Vagina (tissue), 2 donors: Measurements from ENCODE around the gene USP20. TPM values are rescaled to one million over a fixed set of nuclear protein-coding genes. Genes with fewer than 3 reads are reported as not detected.

Experiments used
- DNase-seq, 2 donors: peaks; one replicate each; pipeline ENCODE4 v3.0.0-alpha.2; 2017; ENCODE audit errors: extremely low spot score in 2 of 2
- H3K27ac ChIP-seq: fragments of 200-600 bp; sonication (generic); one replicate; pipeline ENCODE4 v1.5.1; 2019
- H3K27me3 ChIP-seq: fragments of 200-600 bp; sonication (generic); one replicate; pipeline ENCODE4 v1.5.1; 2019
- H3K36me3 ChIP-seq, 2 donors: fragments of 200-600 bp; sonication (generic); one replicate each; pipeline ENCODE4 v1.5.1; 2017 to 2019
- H3K4me1 ChIP-seq: fragments of 200-600 bp; sonication (generic); one replicate; pipeline ENCODE4 v1.5.1; 2019
- H3K4me3 ChIP-seq, 2 donors: fragments of 200-600 bp; sonication (generic); 1 replicate in 1 of 2; 2 replicates in 1 of 2; pipeline ENCODE4 v1.5.1; 2016 to 2019
- H3K9me3 ChIP-seq: fragments of 200-600 bp; sonication (generic); one replicate; pipeline ENCODE4 v1.5.1; 2019
- CTCF ChIP-seq, 3 experiments: fragments of 450-650 bp in 2 of 3; fragments of 200-600 bp in 1 of 3; sonication (generic) in 1 of 3; IDR thresholded peaks; one replicate each; pipeline ENCODE4 v1.5.1; 2017 to 2019; ENCODE audit warnings: antibody characterized with exemption in 3 of 3, mild to moderate bottlenecking in 2 of 3, moderate library complexity in 2 of 3
- POLR2A ChIP-seq, 2 donors: fragments of 450-650 bp; IDR thresholded peaks; one replicate each; pipeline ENCODE4 v1.6.1; 2017; ENCODE audit warnings: antibody characterized with exemption in 2 of 2, mild to moderate bottlenecking in 2 of 2, moderate library complexity in 2 of 2
- POLR2AphosphoS5 ChIP-seq, 2 donors: sonication (generic); formaldehyde crosslinking; IDR thresholded peaks; one replicate each; pipeline ENCODE4 v1.9.0; 2017; ENCODE audit warnings: antibody characterized with exemption in 2 of 2, mild to moderate bottlenecking in 2 of 2, low read depth in 1 of 2; ENCODE audit not compliant: insufficient read depth in 1 of 2
- intact Hi-C: fragments of 100-400 bp; cut with DNase I; formaldehyde crosslinking; loops from one replicate; pipeline ENCODE4 v1.15.1; 2023
- total RNA-seq: library from RNA; depleted of rRNA; stranded (reverse); fragments of >200 nt; gene quantifications from one replicate; pipeline ENCODE4 v1.2.3, GENCODE V29; 2016

The USP20 gene
- total RNA-seq, 1 donor from 2014 or later: 29.5 TPM

GRCh38 chr9:129841071-129841470 is 5.8 kb downstream of the USP20 start:
- Histone ChIP-seq H3K4me3 (no peak overlapping the region), H3K27me3 (no peaks in the 10 kb centered on the region), H3K36me3 (no peaks in the 10 kb centered on the region), H3K4me1 (peaks cover 40% of the 10 kb centered on the region), H3K27ac (no peak overlapping the region), H3K9me3 (no peaks in the 10 kb centered on the region)
- intact Hi-C loops: no loop called here
- DNase-seq: no peak
- TF ChIP-seq POLR2AphosphoS5 (IDR thresholded peaks at IDR 0.05; ENCODE audit: insufficient read depth in 1 of 2, low read depth in 1 of 2): no peak
- no peak for TF ChIP-seq CTCF (IDR thresholded peaks at IDR 0.05)
- no peak for TF ChIP-seq POLR2A (IDR thresholded peaks at IDR 0.05)

GRCh38 chr9:129845373-129845772 is 10.1 kb downstream of the USP20 start:
- no peaks in the 10 kb centered on the region for H3K36me3 ChIP-seq
- no peaks in the 10 kb centered on the region for H3K9me3 ChIP-seq
- TF ChIP-seq POLR2A (IDR thresholded peaks at IDR 0.05): no peak
- no peak for TF ChIP-seq POLR2AphosphoS5 (IDR thresholded peaks at IDR 0.05; ENCODE audit: insufficient read depth in 1 of 2, low read depth in 1 of 2)
- no peak for TF ChIP-seq CTCF (IDR thresholded peaks at IDR 0.05)
- H3K27me3 ChIP-seq: no peaks in the 10 kb centered on the region
- H3K4me3 ChIP-seq: no peak overlapping the region
- DNase-seq: no peak
- H3K4me1 ChIP-seq: peaks cover 19% of the 10 kb centered on the region
- H3K27ac ChIP-seq: no peak overlapping the region
- intact Hi-C loops: no loop called here

GRCh38 chr9:129848712-129849441 is 13.6 kb downstream of the USP20 start:
- no peaks in the 10 kb centered on the region for H3K27me3 ChIP-seq
- TF ChIP-seq POLR2A (IDR thresholded peaks at IDR 0.05) (no peak), CTCF (IDR thresholded peaks at IDR 0.05) (no peak), POLR2AphosphoS5 (IDR thresholded peaks at IDR 0.05; ENCODE audit: insufficient read depth in 1 of 2, low read depth in 1 of 2) (no peak)
- no peaks in the 10 kb centered on the region for H3K9me3 ChIP-seq
- peaks cover 19% of the 10 kb centered on the region for H3K4me1 ChIP-seq
- intact Hi-C loops: no loop called here
- no peak overlapping the region for H3K27ac ChIP-seq
- peaks cover 0 to 21% of the 10 kb centered on the region in 2 donors for H3K36me3 ChIP-seq
- no peak overlapping the region for H3K4me3 ChIP-seq
- no peak for DNase-seq

GRCh38 chr9:129849901-129850300 is 14.6 kb downstream of the USP20 start:
- no peak for DNase-seq
- TF ChIP-seq CTCF (IDR thresholded peaks at IDR 0.05) (no peak), POLR2AphosphoS5 (IDR thresholded peaks at IDR 0.05; ENCODE audit: insufficient read depth in 1 of 2, low read depth in 1 of 2) (no peak), POLR2A (IDR thresholded peaks at IDR 0.05) (no peak)
- no peaks in the 10 kb centered on the region for H3K9me3 ChIP-seq
- no peak overlapping the region for H3K27ac ChIP-seq
- intact Hi-C loops: no loop called here
- no peaks in the 10 kb centered on the region for H3K27me3 ChIP-seq
- peaks cover 0 to 21% of the 10 kb centered on the region in 2 donors for H3K36me3 ChIP-seq
- H3K4me1 ChIP-seq: peaks cover 19% of the 10 kb centered on the region
- no peak overlapping the region for H3K4me3 ChIP-seq

GRCh38 chr9:129850821-129851550 is 15.7 kb downstream of the USP20 start:
- H3K27ac ChIP-seq: no peak overlapping the region
- peaks cover 19% of the 10 kb centered on the region for H3K4me1 ChIP-seq
- H3K36me3 ChIP-seq: peaks cover 0 to 21% of the 10 kb centered on the region in 2 donors

More at GRCh38 chr9:129850821-129851550, 15.7 kb downstream of the USP20 start:
- no peak overlapping the region for H3K4me3 ChIP-seq
- H3K9me3 ChIP-seq: no peaks in the 10 kb centered on the region
- DNase-seq: no peak
- no peaks in the 10 kb centered on the region for H3K27me3 ChIP-seq
- intact Hi-C loops: no loop called here
- TF ChIP-seq POLR2A (IDR thresholded peaks at IDR 0.05): no peak
- no peak for TF ChIP-seq POLR2AphosphoS5 (IDR thresholded peaks at IDR 0.05; ENCODE audit: insufficient read depth in 1 of 2, low read depth in 1 of 2)
- TF ChIP-seq CTCF (IDR thresholded peaks at IDR 0.05): no peak
